ENCODE measurements around the gene KIF6. TPM values are rescaled to one million over a fixed set of nuclear protein-coding genes. Genes with fewer than 3 reads are reported as not detected.
A peak's percentile ranks its signal among the peaks of the same experiment; 100 is the strongest.
"Not testable (repeated sequence)": the region's sequence is repeated elsewhere in the genome, so short reads cannot be mapped to it uniquely, and the experiment has no call there.

KIF6 gene
- total RNA-seq, 2 experiments from 2014 or later: not detected

- ATAC-seq (ENCODE audit: poor library complexity): no peak
- H3K27ac Mint-ChIP-seq: no peak overlapping the region
- H3K4me3 Mint-ChIP-seq: peak overlapping the region; percentile 64
- H3K36me3 Mint-ChIP-seq (ENCODE audit: low read depth): no peaks in the 10 kb centered on the region
- no peak overlapping the region for H3K27ac ChIP-seq (ENCODE audit: low read depth in 1 of 2, low read length in 2 of 2)
- peaks cover 0 to 11% of the 10 kb centered on the region in 2 experiments for H3K9me3 ChIP-seq (ENCODE audit: control insufficient read depth in 1 of 2, insufficient read depth in 1 of 2, low read length in 2 of 2)
- intact Hi-C loops (cut with DNase I, micrococcal nuclease): loop anchor here in 1 of 2 experiments (2.0 to 10.0 kb wide), 3 partner anchors 209 to 1021 kb away; partner anchors contain the start of genes GLO1 and MOCS1
- peaks cover 9% of the 10 kb centered on the region for H3K27me3 Mint-ChIP-seq
- no peaks in the 10 kb centered on the region for H3K9me3 Mint-ChIP-seq
- ChIA-PET POLR2A (no interaction called here), CTCF (interaction anchor here (0.7 kb wide), 1 partner anchor 72 kb away, joined by 5 read pairs; no protein-coding TSS in a partner anchor)
- DNase-seq: no peak
- H3K4me1 Mint-ChIP-seq (ENCODE audit: low read depth): peaks cover 8% of the 10 kb centered on the region
- no peak for TF ChIP-seq CTCF (IDR thresholded peaks at IDR 0.05)
- no peaks in the 10 kb centered on the region for H3K36me3 ChIP-seq (ENCODE audit: insufficient read depth, low read length)
- H3K27me3 ChIP-seq (ENCODE audit: control insufficient read depth in 1 of 2, insufficient read depth in 2 of 2, low read length in 2 of 2): no peaks in the 10 kb centered on the region
- peak overlapping the region; percentile 56 for H3K4me3 ChIP-seq (ENCODE audit: low read length)
- H3K4me1 ChIP-seq (ENCODE audit: insufficient read depth, low read length): peaks cover 7% of the 10 kb centered on the region
Measured at GRCh38 chr6:39725632-39725997, 407 bp upstream of the KIF6 start.

GRCh38 chr6:39723350-39723749 lies 1.9 kb downstream of the KIF6 start:
- peaks cover 0 to 11% of the 10 kb centered on the region in 2 experiments for H3K9me3 ChIP-seq (ENCODE audit: control insufficient read depth in 1 of 2, insufficient read depth in 1 of 2, low read length in 2 of 2)
- ATAC-seq (ENCODE audit: poor library complexity); H3K4me1 Mint-ChIP-seq (ENCODE audit: low read depth); POLR2A ChIA-PET; H3K27me3 ChIP-seq (ENCODE audit: control insufficient read depth in 1 of 2, insufficient read depth in 2 of 2, low read length in 2 of 2); H3K27me3 Mint-ChIP-seq; H3K9me3 Mint-ChIP-seq; H3K27ac Mint-ChIP-seq; H3K4me1 ChIP-seq (ENCODE audit: insufficient read depth, low read length); H3K27ac ChIP-seq (ENCODE audit: low read depth in 1 of 2, low read length in 2 of 2); H3K4me3 ChIP-seq (ENCODE audit: low read length); H3K36me3 Mint-ChIP-seq (ENCODE audit: low read depth); CTCF ChIA-PET; DNase-seq; H3K36me3 ChIP-seq (ENCODE audit: insufficient read depth, low read length): not testable (repeated sequence)
- H3K4me3 Mint-ChIP-seq: peak overlapping the region; percentile 27
- intact Hi-C loops (cut with DNase I, micrococcal nuclease): loop anchor here in 1 of 2 experiments (10.0 kb wide), 2 partner anchors 619 to 1019 kb away; partner anchors contain the start of gene GLO1

GRCh38 chr6:39714802-39715201 lies 10.4 kb downstream of the KIF6 start:
- no peak for TF ChIP-seq CTCF (IDR thresholded peaks at IDR 0.05)
- Mint-ChIP-seq H3K36me3 (ENCODE audit: low read depth) (no peaks in the 10 kb centered on the region), H3K4me1 (ENCODE audit: low read depth) (no peaks in the 10 kb centered on the region), H3K9me3 (no peaks in the 10 kb centered on the region), H3K4me3 (no peak overlapping the region), H3K27ac (no peak overlapping the region), H3K27me3 (peaks cover 20% of the 10 kb centered on the region)
- ATAC-seq (ENCODE audit: poor library complexity): no peak
- intact Hi-C loops (cut with DNase I, micrococcal nuclease): no loop called here
- Histone ChIP-seq H3K27ac (ENCODE audit: low read depth in 1 of 2, low read length in 2 of 2) (no peak overlapping the region), H3K9me3 (ENCODE audit: control insufficient read depth in 1 of 2, insufficient read depth in 1 of 2, low read length in 2 of 2) (no peaks in the 10 kb centered on the region), H3K27me3 (ENCODE audit: control insufficient read depth in 1 of 2, insufficient read depth in 2 of 2, low read length in 2 of 2) (no peaks in the 10 kb centered on the region), H3K4me3 (ENCODE audit: low read length) (no peak overlapping the region), H3K36me3 (ENCODE audit: insufficient read depth, low read length) (no peaks in the 10 kb centered on the region), H3K4me1 (ENCODE audit: insufficient read depth, low read length) (no peaks in the 10 kb centered on the region)
- DNase-seq: no peak
- POLR2A ChIA-PET: no interaction called here
- CTCF ChIA-PET: interaction anchor here (0.9 kb wide), 1 partner anchor 9 kb away, joined by 4 read pairs; no protein-coding TSS in a partner anchor
